Thyroid gland (tissue), 4 donors: Measurements from ENCODE around the gene CSN1S1.

ENCODE experiments used
- POLR2A ChIP-seq, 2 donors: fragments of 450-650 bp; IDR thresholded peaks; one replicate each; pipeline ENCODE4 v1.6.1; 2017; ENCODE audit warnings: antibody characterized with exemption in 2 of 2, mild to moderate bottlenecking in 2 of 2, moderate library complexity in 1 of 2
- TF ChIP-seq, protein P1 (sequence below), 6 experiments: fragments of 200-600 bp in 3 of 6; fragments of 450-650 bp in 3 of 6; sonication (generic) in 3 of 6; IDR thresholded peaks; one replicate each; pipeline ENCODE4 v1.5.1; 2016 to 2019; ENCODE audit warnings: antibody characterized with exemption in 6 of 6, mild to moderate bottlenecking in 2 of 6, inconsistent platforms in 1 of 6, moderate library complexity in 1 of 6

- TF ChIP-seq POLR2A (IDR thresholded peaks at IDR 0.05) = no peak
- TF ChIP-seq, protein P1, sequence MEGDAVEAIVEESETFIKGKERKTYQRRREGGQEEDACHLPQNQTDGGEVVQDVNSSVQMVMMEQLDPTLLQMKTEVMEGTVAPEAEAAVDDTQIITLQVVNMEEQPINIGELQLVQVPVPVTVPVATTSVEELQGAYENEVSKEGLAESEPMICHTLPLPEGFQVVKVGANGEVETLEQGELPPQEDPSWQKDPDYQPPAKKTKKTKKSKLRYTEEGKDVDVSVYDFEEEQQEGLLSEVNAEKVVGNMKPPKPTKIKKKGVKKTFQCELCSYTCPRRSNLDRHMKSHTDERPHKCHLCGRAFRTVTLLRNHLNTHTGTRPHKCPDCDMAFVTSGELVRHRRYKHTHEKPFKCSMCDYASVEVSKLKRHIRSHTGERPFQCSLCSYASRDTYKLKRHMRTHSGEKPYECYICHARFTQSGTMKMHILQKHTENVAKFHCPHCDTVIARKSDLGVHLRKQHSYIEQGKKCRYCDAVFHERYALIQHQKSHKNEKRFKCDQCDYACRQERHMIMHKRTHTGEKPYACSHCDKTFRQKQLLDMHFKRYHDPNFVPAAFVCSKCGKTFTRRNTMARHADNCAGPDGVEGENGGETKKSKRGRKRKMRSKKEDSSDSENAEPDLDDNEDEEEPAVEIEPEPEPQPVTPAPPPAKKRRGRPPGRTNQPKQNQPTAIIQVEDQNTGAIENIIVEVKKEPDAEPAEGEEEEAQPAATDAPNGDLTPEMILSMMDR (IDR thresholded peaks at IDR 0.05) = no peak
Observed at GRCh38 chr4:69882150-69882549, 48.7 kb upstream of the CSN1S1 start.
